ENCODE measurements around the gene URAD.

DNA sequence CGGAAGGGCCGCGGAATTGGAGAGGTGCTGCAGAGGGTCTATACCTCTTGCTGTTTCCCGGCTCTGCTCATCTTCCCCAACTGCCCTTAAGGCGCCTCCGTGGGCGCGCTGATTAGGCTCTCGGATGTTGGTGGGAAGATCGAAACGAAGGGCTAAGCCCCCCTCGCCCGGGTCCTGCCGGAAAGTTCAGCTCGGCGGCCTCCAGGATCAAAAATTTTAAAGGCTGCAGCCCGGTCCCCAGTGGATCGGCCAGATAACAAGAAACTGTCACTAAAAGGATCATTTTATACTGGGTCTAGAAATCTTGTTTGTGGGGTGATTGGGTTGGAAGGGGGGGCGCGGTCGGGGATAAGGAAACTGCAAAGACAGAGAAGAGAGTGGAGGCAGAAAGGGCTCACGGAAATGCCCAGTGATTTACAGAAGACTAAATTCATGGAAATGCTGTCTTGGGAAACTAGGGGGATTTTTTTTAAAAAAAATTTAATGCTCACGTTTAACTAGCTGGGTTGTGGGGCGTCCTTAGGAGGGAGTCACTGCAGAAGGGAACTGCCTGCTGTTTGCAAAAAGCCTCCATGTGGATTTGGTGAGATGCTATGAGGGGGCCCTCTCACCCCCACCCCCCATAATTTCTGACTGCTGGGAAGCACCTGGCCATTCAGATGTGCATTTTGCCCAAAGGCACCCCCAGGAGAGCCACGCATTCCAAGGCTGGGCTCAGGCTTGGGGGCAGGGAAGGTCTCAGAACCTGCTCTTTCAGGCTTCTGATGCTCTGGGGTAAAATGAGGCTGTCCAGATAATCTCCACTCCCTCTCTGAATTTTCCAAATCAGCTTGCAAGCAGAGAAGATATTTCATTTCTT lies 27.0 kb downstream of the URAD start:
- TF ChIP-seq, protein P1, sequence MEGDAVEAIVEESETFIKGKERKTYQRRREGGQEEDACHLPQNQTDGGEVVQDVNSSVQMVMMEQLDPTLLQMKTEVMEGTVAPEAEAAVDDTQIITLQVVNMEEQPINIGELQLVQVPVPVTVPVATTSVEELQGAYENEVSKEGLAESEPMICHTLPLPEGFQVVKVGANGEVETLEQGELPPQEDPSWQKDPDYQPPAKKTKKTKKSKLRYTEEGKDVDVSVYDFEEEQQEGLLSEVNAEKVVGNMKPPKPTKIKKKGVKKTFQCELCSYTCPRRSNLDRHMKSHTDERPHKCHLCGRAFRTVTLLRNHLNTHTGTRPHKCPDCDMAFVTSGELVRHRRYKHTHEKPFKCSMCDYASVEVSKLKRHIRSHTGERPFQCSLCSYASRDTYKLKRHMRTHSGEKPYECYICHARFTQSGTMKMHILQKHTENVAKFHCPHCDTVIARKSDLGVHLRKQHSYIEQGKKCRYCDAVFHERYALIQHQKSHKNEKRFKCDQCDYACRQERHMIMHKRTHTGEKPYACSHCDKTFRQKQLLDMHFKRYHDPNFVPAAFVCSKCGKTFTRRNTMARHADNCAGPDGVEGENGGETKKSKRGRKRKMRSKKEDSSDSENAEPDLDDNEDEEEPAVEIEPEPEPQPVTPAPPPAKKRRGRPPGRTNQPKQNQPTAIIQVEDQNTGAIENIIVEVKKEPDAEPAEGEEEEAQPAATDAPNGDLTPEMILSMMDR (IDR thresholded peaks at IDR 0.05), result no peak
- no peak for TF ChIP-seq POLR2A (IDR thresholded peaks at IDR 0.05)
